ENCODE results near the gene ATP13A5.

ATP13A5 gene

DNA sequence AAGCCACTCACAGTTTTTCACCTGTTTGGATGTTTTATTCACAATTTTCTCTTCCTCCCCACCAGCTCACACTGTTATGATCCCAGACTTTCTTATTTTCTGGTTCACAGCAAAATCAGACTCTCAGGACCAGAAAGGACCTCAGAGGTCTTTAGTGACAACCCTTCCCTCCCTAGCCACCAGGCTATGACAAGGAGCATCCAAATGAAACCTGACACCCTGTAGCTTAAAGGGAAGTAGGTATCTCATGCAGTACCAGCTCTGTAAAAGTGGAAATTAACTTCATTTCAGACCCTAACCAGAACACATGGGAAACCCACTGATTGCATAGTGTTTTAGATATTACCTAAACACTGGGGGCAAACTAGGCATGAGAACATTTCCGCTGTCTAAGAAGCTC, 45.3 kb downstream of the ATP13A5 start (continued):
- TF ChIP-seq, protein P1, sequence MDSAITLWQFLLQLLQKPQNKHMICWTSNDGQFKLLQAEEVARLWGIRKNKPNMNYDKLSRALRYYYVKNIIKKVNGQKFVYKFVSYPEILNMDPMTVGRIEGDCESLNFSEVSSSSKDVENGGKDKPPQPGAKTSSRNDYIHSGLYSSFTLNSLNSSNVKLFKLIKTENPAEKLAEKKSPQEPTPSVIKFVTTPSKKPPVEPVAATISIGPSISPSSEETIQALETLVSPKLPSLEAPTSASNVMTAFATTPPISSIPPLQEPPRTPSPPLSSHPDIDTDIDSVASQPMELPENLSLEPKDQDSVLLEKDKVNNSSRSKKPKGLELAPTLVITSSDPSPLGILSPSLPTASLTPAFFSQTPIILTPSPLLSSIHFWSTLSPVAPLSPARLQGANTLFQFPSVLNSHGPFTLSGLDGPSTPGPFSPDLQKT (IDR thresholded peaks at IDR 0.05; ENCODE audit: borderline replicate concordance, low read depth, low read length): no peak
- TF ChIP-seq ZNF366 (tag by site-specific recombination; conservative IDR thresholded peaks at IDR 0.05): no peak
- TF ChIP-seq, protein P2, sequence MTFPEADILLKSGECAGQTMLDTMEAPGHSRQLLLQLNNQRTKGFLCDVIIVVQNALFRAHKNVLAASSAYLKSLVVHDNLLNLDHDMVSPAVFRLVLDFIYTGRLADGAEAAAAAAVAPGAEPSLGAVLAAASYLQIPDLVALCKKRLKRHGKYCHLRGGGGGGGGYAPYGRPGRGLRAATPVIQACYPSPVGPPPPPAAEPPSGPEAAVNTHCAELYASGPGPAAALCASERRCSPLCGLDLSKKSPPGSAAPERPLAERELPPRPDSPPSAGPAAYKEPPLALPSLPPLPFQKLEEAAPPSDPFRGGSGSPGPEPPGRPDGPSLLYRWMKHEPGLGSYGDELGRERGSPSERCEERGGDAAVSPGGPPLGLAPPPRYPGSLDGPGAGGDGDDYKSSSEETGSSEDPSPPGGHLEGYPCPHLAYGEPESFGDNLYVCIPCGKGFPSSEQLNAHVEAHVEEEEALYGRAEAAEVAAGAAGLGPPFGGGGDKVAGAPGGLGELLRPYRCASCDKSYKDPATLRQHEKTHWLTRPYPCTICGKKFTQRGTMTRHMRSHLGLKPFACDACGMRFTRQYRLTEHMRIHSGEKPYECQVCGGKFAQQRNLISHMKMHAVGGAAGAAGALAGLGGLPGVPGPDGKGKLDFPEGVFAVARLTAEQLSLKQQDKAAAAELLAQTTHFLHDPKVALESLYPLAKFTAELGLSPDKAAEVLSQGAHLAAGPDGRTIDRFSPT (tag by site-specific recombination; IDR thresholded peaks at IDR 0.05): no peak
- TF ChIP-seq OSR2 (tag by site-specific recombination; IDR thresholded peaks at IDR 0.05): no peak
- TF ChIP-seq, protein P3, sequence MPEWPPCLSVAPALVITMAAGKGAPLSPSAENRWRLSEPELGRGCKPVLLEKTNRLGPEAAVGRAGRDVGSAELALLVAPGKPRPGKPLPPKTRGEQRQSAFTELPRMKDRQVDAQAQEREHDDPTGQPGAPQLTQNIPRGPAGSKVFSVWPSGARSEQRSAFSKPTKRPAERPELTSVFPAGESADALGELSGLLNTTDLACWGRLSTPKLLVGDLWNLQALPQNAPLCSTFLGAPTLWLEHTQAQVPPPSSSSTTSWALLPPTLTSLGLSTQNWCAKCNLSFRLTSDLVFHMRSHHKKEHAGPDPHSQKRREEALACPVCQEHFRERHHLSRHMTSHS (tag by site-specific recombination; IDR thresholded peaks at IDR 0.05): no peak
- no peak for TF ChIP-seq ZNF121 (tag by site-specific recombination; IDR thresholded peaks at IDR 0.05)
- TF ChIP-seq, protein P4, sequence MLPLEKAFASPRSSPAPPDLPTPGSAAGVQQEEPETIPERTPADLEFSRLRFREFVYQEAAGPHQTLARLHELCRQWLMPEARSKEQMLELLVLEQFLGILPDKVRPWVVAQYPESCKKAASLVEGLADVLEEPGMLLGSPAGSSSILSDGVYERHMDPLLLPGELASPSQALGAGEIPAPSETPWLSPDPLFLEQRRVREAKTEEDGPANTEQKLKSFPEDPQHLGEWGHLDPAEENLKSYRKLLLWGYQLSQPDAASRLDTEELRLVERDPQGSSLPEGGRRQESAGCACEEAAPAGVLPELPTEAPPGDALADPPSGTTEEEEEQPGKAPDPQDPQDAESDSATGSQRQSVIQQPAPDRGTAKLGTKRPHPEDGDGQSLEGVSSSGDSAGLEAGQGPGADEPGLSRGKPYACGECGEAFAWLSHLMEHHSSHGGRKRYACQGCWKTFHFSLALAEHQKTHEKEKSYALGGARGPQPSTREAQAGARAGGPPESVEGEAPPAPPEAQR (tag by site-specific recombination; IDR thresholded peaks at IDR 0.05): no peak
- TF ChIP-seq, protein P5, sequence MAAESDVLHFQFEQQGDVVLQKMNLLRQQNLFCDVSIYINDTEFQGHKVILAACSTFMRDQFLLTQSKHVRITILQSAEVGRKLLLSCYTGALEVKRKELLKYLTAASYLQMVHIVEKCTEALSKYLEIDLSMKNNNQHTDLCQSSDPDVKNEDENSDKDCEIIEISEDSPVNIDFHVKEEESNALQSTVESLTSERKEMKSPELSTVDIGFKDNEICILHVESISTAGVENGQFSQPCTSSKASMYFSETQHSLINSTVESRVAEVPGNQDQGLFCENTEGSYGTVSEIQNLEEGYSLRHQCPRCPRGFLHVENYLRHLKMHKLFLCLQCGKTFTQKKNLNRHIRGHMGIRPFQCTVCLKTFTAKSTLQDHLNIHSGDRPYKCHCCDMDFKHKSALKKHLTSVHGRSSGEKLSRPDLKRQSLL (tag by site-specific recombination; IDR thresholded peaks at IDR 0.05): no peak
- TF ChIP-seq, protein P6, sequence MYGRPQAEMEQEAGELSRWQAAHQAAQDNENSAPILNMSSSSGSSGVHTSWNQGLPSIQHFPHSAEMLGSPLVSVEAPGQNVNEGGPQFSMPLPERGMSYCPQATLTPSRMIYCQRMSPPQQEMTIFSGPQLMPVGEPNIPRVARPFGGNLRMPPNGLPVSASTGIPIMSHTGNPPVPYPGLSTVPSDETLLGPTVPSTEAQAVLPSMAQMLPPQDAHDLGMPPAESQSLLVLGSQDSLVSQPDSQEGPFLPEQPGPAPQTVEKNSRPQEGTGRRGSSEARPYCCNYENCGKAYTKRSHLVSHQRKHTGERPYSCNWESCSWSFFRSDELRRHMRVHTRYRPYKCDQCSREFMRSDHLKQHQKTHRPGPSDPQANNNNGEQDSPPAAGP (tag by site-specific recombination; IDR thresholded peaks at IDR 0.05): no peak

DNA sequence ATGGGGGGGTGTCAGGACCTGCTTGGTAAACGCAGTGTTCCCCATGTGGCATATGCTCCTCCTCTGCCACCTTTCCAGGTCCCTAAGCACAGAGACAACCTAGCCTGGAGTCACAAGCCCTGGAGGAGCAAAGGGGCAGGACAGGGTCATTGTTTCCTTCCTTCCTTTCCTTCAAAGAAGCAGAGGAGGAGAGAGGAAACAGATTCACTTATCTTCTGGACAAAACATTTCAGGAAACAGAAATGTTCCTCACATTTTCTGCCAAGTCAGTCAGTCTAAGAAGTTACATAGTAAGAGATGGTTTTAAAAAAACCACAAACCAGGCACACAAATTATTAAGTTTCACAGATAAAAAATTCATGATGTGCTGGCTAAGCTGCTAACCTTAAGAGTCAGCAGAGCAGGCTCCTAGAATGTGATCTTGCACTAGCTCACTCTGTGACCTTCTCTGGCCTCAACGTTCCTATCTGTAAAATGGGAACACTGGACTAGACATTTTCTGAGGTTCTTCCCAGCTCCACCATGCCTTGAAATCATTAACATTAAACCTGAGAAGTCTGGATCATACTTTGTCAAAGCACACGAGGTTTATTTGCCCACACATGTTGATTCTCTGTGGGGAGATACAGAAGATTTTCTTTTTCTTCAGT, 47.9 kb downstream of the ATP13A5 start:
- CTCF ChIA-PET: no interaction called here
- no peaks in the 10 kb centered on the region for H3K9me3 ChIP-seq (ENCODE audit: control insufficient read depth, insufficient read depth, low read depth, low read length)

More for the DNA sequence above, 47.9 kb downstream of the ATP13A5 start:
- no peak overlapping the region for H3K27ac ChIP-seq (ENCODE audit: extremely low read depth, low read depth, low read length)
- no peaks in the 10 kb centered on the region for H3K4me1 ChIP-seq (ENCODE audit: control insufficient read depth, insufficient read depth, low read length)
- TF ChIP-seq ZNF114 (tag by site-specific recombination; IDR thresholded peaks at IDR 0.05): no peak
- no peak for TF ChIP-seq ZNF366 (tag by site-specific recombination; conservative IDR thresholded peaks at IDR 0.05)
- TF ChIP-seq ZNF324 (tag by site-specific recombination; IDR thresholded peaks at IDR 0.05): no peak
- TF ChIP-seq, protein P7, sequence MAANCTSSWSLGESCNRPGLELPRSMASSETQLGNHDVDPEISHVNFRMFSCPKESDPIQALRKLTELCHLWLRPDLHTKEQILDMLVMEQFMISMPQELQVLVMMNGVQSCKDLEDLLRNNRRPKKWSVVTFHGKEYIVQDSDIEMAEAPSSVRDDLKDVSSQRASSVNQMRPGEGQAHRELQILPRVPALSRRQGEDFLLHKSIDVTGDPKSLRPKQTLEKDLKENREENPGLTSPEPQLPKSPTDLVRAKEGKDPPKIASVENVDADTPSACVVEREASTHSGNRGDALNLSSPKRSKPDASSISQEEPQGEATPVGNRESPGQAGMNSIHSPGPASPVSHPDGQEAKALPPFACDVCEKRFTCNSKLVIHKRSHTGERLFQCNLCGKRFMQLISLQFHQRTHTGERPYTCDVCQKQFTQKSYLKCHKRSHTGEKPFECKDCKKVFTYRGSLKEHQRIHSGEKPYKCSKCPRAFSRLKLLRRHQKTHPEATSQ (tag by site-specific recombination; IDR thresholded peaks at IDR 0.05): no peak
- TF ChIP-seq ZNF48 (tag by site-specific recombination; IDR thresholded peaks at IDR 0.05): no peak
- no peak overlapping the region for H3K4me3 ChIP-seq (ENCODE audit: low read depth, low read length)
- H3K36me3 ChIP-seq (ENCODE audit: control insufficient read depth in 2 of 2, insufficient read depth in 1 of 2, low read length in 2 of 2): no peaks in the 10 kb centered on the region
- POLR2A ChIA-PET: no interaction called here

Measured in HEK293 (cell line).